B cell (primary cell): ENCODE results near the gene NBEA.

Experiments used
- EZH2 ChIP-seq: IDR thresholded peaks from 2 replicates; pipeline ENCODE4 v1.6.1; 2012; ENCODE audit warnings: borderline replicate concordance, low read depth, mild to moderate bottlenecking, moderate library complexity, low read length; ENCODE audit not compliant: insufficient read depth, poor library complexity, severe bottlenecking
- TF ChIP-seq, protein P1 (sequence below): fragments of 200-600 bp; IDR thresholded peaks from one replicate; pipeline ENCODE4 v1.8.0; 2022; ENCODE audit warnings: antibody characterized with exemption, mild to moderate bottlenecking

DNA sequence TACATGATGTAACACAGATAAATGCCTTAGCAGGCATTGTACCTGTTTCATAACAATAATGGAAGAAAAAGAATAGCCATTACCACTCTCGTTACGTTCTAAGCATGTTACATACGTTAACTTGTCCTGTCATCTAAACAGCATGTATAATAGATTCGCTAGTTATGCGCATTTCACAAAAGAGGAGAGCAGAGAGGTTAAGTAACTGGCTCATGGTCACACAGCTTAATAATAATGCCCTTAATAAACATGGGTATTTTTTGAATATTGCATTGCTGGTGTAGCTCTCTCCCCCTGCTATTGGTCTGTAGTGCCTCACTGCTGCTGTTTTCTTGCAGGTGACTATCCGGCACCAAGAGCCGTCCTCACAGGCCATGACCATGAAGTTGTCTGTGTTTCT is 722.7 kb downstream of the NBEA start:
- TF ChIP-seq, protein P1, sequence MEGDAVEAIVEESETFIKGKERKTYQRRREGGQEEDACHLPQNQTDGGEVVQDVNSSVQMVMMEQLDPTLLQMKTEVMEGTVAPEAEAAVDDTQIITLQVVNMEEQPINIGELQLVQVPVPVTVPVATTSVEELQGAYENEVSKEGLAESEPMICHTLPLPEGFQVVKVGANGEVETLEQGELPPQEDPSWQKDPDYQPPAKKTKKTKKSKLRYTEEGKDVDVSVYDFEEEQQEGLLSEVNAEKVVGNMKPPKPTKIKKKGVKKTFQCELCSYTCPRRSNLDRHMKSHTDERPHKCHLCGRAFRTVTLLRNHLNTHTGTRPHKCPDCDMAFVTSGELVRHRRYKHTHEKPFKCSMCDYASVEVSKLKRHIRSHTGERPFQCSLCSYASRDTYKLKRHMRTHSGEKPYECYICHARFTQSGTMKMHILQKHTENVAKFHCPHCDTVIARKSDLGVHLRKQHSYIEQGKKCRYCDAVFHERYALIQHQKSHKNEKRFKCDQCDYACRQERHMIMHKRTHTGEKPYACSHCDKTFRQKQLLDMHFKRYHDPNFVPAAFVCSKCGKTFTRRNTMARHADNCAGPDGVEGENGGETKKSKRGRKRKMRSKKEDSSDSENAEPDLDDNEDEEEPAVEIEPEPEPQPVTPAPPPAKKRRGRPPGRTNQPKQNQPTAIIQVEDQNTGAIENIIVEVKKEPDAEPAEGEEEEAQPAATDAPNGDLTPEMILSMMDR: no peak
- TF ChIP-seq EZH2: no peak
